H1 (cell line): ENCODE data around the gene MGARP. TPM values are rescaled to one million over a fixed set of nuclear protein-coding genes. Genes with fewer than 3 reads are reported as not detected.

Experiments
- JUND ChIP-seq: IDR thresholded peaks from 2 replicates; pipeline ENCODE4 v1.6.1; 2011; ENCODE audit warnings: mild to moderate bottlenecking, improper control_type of control experiment, low read length
- SIX5 ChIP-seq: IDR thresholded peaks from 2 replicates; pipeline ENCODE4 v1.6.1; 2011; ENCODE audit warnings: mild to moderate bottlenecking, low read depth, low read length
- TAF7 ChIP-seq: optimal IDR thresholded peaks from 2 replicates; pipeline ENCODE3; 2011; ENCODE audit warnings: low read depth, mild to moderate bottlenecking, inconsistent platforms, low read length, moderate library complexity, borderline replicate concordance
- polyA plus RNA-seq, 7 experiments: library from polyadenylated mRNA; depleted of rRNA in 3 of 7; stranded (reverse) in 5 of 7; unstranded in 2 of 7; fragments of >200 nt in 5 of 7; fragments of 200-250 nt in 2 of 7; gene quantifications; 1 replicate in 5 of 7; 2 replicates in 1 of 7; 4 replicates in 1 of 7; pipeline versions ENCODE4 v1.2.1 to v1.2.3, GENCODE V29; 2011 to 2013; ENCODE audit warnings: missing spikeins in 2 of 7, mixed read lengths in 2 of 7
- total RNA-seq: library from RNA; stranded (reverse); fragmentation: NEBNext Ultra II Directional; extraction: Animal tissue kit (Norgen Biotek cat#: 25700); gene quantifications from 2 replicates; pipeline ENCODE4 v1.2.1, GENCODE V29; 2021
- TF ChIP-seq, protein P1 (sequence below): fragments of 300-600 bp; sonication (generic); IDR thresholded peaks from 2 replicates; pipeline ENCODE4 v1.7.1; 2012; ENCODE audit warnings: low read length, moderate library complexity, mild to moderate bottlenecking, inconsistent platforms; ENCODE audit not compliant: insufficient replicate concordance

MGARP gene
- total and polyA plus RNA-seq, 2 of the 8 experiments (the other 6 are each of a cell fraction or from before 2014, with no cell fraction given) = 2.8 to 4.5 TPM

DNA sequence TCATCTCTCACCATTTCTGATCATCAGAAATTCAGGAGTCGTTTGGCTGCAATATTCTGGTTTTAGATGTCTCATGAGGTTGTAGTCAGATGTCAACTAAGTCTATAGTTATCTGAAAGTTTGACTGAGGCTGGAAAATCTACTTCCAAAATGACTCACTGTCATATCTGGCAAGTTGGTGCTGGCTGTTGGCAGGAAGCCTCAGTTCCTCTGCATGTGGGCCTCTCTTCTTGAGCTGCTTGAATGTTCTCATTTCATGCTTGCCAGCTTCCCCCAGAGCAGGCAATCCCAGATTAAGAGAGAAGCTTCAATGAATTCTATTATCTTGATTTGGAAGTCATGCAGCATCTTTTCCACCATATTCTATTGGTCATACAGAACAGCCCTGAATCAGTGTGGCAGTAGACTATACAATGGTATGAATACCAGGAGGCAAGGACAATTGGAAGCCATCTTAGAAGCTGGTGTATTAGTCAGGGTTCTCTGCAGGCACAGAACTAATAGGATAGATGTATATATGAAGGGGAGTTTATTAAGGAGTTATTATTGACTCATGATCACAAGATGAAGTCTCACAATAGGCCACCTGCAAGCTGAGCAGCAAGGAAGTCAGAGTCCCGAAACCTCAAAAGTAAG, 56.2 kb downstream of the MGARP start (continued):
- TF ChIP-seq, protein P1, sequence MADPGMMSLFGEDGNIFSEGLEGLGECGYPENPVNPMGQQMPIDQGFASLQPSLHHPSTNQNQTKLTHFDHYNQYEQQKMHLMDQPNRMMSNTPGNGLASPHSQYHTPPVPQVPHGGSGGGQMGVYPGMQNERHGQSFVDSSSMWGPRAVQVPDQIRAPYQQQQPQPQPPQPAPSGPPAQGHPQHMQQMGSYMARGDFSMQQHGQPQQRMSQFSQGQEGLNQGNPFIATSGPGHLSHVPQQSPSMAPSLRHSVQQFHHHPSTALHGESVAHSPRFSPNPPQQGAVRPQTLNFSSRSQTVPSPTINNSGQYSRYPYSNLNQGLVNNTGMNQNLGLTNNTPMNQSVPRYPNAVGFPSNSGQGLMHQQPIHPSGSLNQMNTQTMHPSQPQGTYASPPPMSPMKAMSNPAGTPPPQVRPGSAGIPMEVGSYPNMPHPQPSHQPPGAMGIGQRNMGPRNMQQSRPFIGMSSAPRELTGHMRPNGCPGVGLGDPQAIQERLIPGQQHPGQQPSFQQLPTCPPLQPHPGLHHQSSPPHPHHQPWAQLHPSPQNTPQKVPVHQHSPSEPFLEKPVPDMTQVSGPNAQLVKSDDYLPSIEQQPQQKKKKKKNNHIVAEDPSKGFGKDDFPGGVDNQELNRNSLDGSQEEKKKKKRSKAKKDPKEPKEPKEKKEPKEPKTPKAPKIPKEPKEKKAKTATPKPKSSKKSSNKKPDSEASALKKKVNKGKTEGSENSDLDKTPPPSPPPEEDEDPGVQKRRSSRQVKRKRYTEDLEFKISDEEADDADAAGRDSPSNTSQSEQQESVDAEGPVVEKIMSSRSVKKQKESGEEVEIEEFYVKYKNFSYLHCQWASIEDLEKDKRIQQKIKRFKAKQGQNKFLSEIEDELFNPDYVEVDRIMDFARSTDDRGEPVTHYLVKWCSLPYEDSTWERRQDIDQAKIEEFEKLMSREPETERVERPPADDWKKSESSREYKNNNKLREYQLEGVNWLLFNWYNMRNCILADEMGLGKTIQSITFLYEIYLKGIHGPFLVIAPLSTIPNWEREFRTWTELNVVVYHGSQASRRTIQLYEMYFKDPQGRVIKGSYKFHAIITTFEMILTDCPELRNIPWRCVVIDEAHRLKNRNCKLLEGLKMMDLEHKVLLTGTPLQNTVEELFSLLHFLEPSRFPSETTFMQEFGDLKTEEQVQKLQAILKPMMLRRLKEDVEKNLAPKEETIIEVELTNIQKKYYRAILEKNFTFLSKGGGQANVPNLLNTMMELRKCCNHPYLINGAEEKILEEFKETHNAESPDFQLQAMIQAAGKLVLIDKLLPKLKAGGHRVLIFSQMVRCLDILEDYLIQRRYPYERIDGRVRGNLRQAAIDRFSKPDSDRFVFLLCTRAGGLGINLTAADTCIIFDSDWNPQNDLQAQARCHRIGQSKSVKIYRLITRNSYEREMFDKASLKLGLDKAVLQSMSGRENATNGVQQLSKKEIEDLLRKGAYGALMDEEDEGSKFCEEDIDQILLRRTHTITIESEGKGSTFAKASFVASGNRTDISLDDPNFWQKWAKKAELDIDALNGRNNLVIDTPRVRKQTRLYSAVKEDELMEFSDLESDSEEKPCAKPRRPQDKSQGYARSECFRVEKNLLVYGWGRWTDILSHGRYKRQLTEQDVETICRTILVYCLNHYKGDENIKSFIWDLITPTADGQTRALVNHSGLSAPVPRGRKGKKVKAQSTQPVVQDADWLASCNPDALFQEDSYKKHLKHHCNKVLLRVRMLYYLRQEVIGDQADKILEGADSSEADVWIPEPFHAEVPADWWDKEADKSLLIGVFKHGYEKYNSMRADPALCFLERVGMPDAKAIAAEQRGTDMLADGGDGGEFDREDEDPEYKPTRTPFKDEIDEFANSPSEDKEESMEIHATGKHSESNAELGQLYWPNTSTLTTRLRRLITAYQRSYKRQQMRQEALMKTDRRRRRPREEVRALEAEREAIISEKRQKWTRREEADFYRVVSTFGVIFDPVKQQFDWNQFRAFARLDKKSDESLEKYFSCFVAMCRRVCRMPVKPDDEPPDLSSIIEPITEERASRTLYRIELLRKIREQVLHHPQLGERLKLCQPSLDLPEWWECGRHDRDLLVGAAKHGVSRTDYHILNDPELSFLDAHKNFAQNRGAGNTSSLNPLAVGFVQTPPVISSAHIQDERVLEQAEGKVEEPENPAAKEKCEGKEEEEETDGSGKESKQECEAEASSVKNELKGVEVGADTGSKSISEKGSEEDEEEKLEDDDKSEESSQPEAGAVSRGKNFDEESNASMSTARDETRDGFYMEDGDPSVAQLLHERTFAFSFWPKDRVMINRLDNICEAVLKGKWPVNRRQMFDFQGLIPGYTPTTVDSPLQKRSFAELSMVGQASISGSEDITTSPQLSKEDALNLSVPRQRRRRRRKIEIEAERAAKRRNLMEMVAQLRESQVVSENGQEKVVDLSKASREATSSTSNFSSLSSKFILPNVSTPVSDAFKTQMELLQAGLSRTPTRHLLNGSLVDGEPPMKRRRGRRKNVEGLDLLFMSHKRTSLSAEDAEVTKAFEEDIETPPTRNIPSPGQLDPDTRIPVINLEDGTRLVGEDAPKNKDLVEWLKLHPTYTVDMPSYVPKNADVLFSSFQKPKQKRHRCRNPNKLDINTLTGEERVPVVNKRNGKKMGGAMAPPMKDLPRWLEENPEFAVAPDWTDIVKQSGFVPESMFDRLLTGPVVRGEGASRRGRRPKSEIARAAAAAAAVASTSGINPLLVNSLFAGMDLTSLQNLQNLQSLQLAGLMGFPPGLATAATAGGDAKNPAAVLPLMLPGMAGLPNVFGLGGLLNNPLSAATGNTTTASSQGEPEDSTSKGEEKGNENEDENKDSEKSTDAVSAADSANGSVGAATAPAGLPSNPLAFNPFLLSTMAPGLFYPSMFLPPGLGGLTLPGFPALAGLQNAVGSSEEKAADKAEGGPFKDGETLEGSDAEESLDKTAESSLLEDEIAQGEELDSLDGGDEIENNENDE = no peak
- TF ChIP-seq TAF7 (no peak), SIX5 (no peak), JUND (no peak)
